Activated T-helper 1 cell treated with anti-CD3 and anti-CD28 coated beads, Interleukin-12 subunit alpha, Interleukin-12 subunit beta, Interleukin-2, Interleukin-4 antibody, amounts not matched to agents 30 ng/mL and 10 ng/mL and 1 ng/mL, durations not matched to agents 14 hours and 24 hours and 36 hours (primary cell): ENCODE results near the gene SENP3. TPM values are rescaled to one million over a fixed set of nuclear protein-coding genes. Genes with fewer than 3 reads are reported as not detected.
A peak's percentile ranks its signal among the peaks of the same experiment; 100 is the strongest.
"Not testable (repeated sequence)": the region's sequence is repeated elsewhere in the genome, so short reads cannot be mapped to it uniquely, and the experiment has no call there.

Source experiments
- DNase-seq: peaks from one replicate; pipeline ENCODE4 v3.0.0; 2021; ENCODE audit warnings: low spot score
- H3K27ac Mint-ChIP-seq: one replicate; pipeline ENCODE4 v1.8.0; 2021; ENCODE audit warnings: mild to moderate bottlenecking, mixed read lengths
- H3K27me3 Mint-ChIP-seq: one replicate; pipeline ENCODE4 v1.8.0; 2022; ENCODE audit warnings: mild to moderate bottlenecking, moderate library complexity, mixed read lengths; ENCODE audit not compliant: insufficient read depth
- H3K36me3 Mint-ChIP-seq: one replicate; pipeline ENCODE4 v1.8.0; 2021; ENCODE audit warnings: low read depth, mixed read lengths
- H3K4me1 Mint-ChIP-seq: one replicate; pipeline ENCODE4 v1.8.0; 2021; ENCODE audit warnings: low read depth, mixed read lengths
- H3K4me3 Mint-ChIP-seq: one replicate; pipeline ENCODE4 v1.8.0; 2021; ENCODE audit warnings: mild to moderate bottlenecking, moderate library complexity, mixed read lengths
- H3K9me3 Mint-ChIP-seq: one replicate; pipeline ENCODE4 v1.8.0; 2021; ENCODE audit warnings: mixed read lengths
- intact Hi-C: fragments of 100-400 bp; cut with micrococcal nuclease; formaldehyde crosslinking; loops from one replicate; pipeline ENCODE4 v1.15.1; 2024
- total RNA-seq: library from RNA; stranded (reverse); gene quantifications from 2 replicates; pipeline ENCODE4 v1.2.3, GENCODE V29; 2022

The SENP3 gene
- total RNA-seq, 1 donor from 2014 or later, result 102 TPM

- Mint-ChIP-seq H3K27ac (no peak overlapping the region), H3K27me3 (no peaks in the 10 kb centered on the region), H3K4me1 (no peaks in the 10 kb centered on the region), H3K36me3 (peaks cover 45% of the 10 kb centered on the region), H3K9me3 (no peaks in the 10 kb centered on the region), H3K4me3 (no peak overlapping the region)
- no peak for DNase-seq
- intact Hi-C loops, result no loop called here
These were observed 31.6 kb downstream of the SENP3 start for GRCh38 chr17:7593296-7593695.

- H3K4me1 Mint-ChIP-seq, H3K27ac Mint-ChIP-seq, H3K4me3 Mint-ChIP-seq, DNase-seq, H3K9me3 Mint-ChIP-seq, H3K27me3 Mint-ChIP-seq, intact Hi-C loops: not testable (repeated sequence)
- H3K36me3 Mint-ChIP-seq, result peaks cover 42% of the 10 kb centered on the region
These were observed 35.8 kb downstream of the SENP3 start for GRCh38 chr17:7597561-7597960.

GRCh38 chr17:7606280-7606679, 44.6 kb downstream of the SENP3 start:
- Mint-ChIP-seq H3K4me1 (peaks cover 7% of the 10 kb centered on the region), H3K36me3 (peaks cover 36% of the 10 kb centered on the region), H3K4me3 (no peak overlapping the region), H3K9me3 (no peaks in the 10 kb centered on the region), H3K27ac (no peak overlapping the region), H3K27me3 (no peaks in the 10 kb centered on the region)
- intact Hi-C loops, result no loop called here
- DNase-seq, result no peak

- Mint-ChIP-seq H3K27me3 (no peaks in the 10 kb centered on the region), H3K4me3 (no peak overlapping the region), H3K36me3 (peaks cover 18% of the 10 kb centered on the region), H3K4me1 (peaks cover 31% of the 10 kb centered on the region), H3K27ac (no peak overlapping the region), H3K9me3 (no peaks in the 10 kb centered on the region)
- no peak for DNase-seq
- intact Hi-C loops, result no loop called here
These were observed 48.9 kb downstream of the SENP3 start for GRCh38 chr17:7610641-7611040.

GRCh38 chr17:7611635-7612293, 50.0 kb downstream of the SENP3 start:
- intact Hi-C loops, result no loop called here
- DNase-seq, result no peak
- Mint-ChIP-seq H3K4me1 (peaks cover 31% of the 10 kb centered on the region), H3K27me3 (no peaks in the 10 kb centered on the region), H3K36me3 (peaks cover 11% of the 10 kb centered on the region), H3K27ac (no peak overlapping the region), H3K4me3 (peak overlapping the region; percentile 66), H3K9me3 (no peaks in the 10 kb centered on the region)

- Mint-ChIP-seq H3K4me3 (peak overlapping the region; percentile 66), H3K27me3 (no peaks in the 10 kb centered on the region), H3K4me1 (peaks cover 31% of the 10 kb centered on the region), H3K36me3 (peaks cover 11% of the 10 kb centered on the region), H3K27ac (no peak overlapping the region), H3K9me3 (no peaks in the 10 kb centered on the region)
- no peak for DNase-seq
- intact Hi-C loops, result no loop called here
These were observed 50.5 kb downstream of the SENP3 start for GRCh38 chr17:7612294-7612640.

- H3K27me3 Mint-ChIP-seq, result no peaks in the 10 kb centered on the region
These were observed 52.2 kb downstream of the SENP3 start for GRCh38 chr17:7613769-7614424.

GRCh38 chr17:7614425-7615264, 52.9 kb downstream of the SENP3 start, which contains the start of gene FXR2:
Gene FXR2 (minus strand): TSS chr17:7614897. CDS start chr17:7614532, 365 bp downstream.
- peak; percentile 99 for DNase-seq
- intact Hi-C loops, result loop anchor here (1.0 kb wide), 7 partner anchors 13 to 210 kb away; partner anchors contain the start of genes ATP1B2, SAT2, TMEM256 and WRAP53
- peak within 1 kb of the TSS; percentile 89 for H3K27ac Mint-ChIP-seq
- H3K4me3 Mint-ChIP-seq, result peak within 1 kb of the TSS; percentile 85
- peaks cover 39% of the 10 kb centered on the region for H3K4me1 Mint-ChIP-seq
- no peaks in the 10 kb centered on the region for H3K9me3 Mint-ChIP-seq
- no peaks in the 10 kb centered on the region for H3K27me3 Mint-ChIP-seq
- H3K36me3 Mint-ChIP-seq, result peaks cover 11% of the 10 kb centered on the region

More at GRCh38 chr17:7613769-7614424, 52.2 kb downstream of the SENP3 start:
- peak overlapping the region; percentile 85 for H3K4me3 Mint-ChIP-seq
- H3K9me3 Mint-ChIP-seq, result no peaks in the 10 kb centered on the region
- H3K4me1 Mint-ChIP-seq, result peaks cover 38% of the 10 kb centered on the region
- peaks cover 11% of the 10 kb centered on the region for H3K36me3 Mint-ChIP-seq
- H3K27ac Mint-ChIP-seq, result peak overlapping the region; percentile 79
- no peak for DNase-seq
- intact Hi-C loops, result loop anchor here (1.0 kb wide), 1 partner anchor 210 kb away; the partner anchor contains the start of gene TMEM256

GRCh38 chr17:7615265-7615747, 53.6 kb downstream of the SENP3 start:
- Mint-ChIP-seq H3K27me3 (peaks cover under 1% of the 10 kb centered on the region), H3K4me3 (peak overlapping the region; percentile 82), H3K27ac (peak overlapping the region; percentile 89), H3K36me3 (peaks cover 11% of the 10 kb centered on the region), H3K4me1 (peaks cover 38% of the 10 kb centered on the region), H3K9me3 (no peaks in the 10 kb centered on the region)
- DNase-seq, result no peak
- intact Hi-C loops, result loop anchor here (1.0 kb wide), 6 partner anchors 12 to 160 kb away; partner anchors contain the start of genes ATP1B2, SAT2 and WRAP53

- H3K9me3 Mint-ChIP-seq, result no peaks in the 10 kb centered on the region
- DNase-seq, result no peak
- H3K36me3 Mint-ChIP-seq, result peaks cover 1% of the 10 kb centered on the region
- peaks cover 11% of the 10 kb centered on the region for H3K4me1 Mint-ChIP-seq
- H3K4me3 Mint-ChIP-seq, result no peak overlapping the region
- no peak overlapping the region for H3K27ac Mint-ChIP-seq
- peaks cover 2% of the 10 kb centered on the region for H3K27me3 Mint-ChIP-seq
- intact Hi-C loops, result no loop called here
These were observed 56.9 kb downstream of the SENP3 start for GRCh38 chr17:7618608-7619007.

- no peak for DNase-seq
- intact Hi-C loops, result no loop called here
- Mint-ChIP-seq H3K4me1 (peaks cover 7% of the 10 kb centered on the region), H3K36me3 (no peaks in the 10 kb centered on the region), H3K9me3 (no peaks in the 10 kb centered on the region), H3K27ac (no peak overlapping the region), H3K27me3 (peaks cover 2% of the 10 kb centered on the region), H3K4me3 (no peak overlapping the region)
These were observed 59.1 kb downstream of the SENP3 start for GRCh38 chr17:7620835-7621234.
